Activated naive CD4-positive, alpha-beta T cell treated with anti-CD3 and anti-CD28 coated beads, Interleukin-2, amount 50 U/mL, for 24 hours (primary cell): ENCODE measurements around the gene ICAM4.
"Not testable (repeated sequence)": the region's sequence is repeated elsewhere in the genome, so short reads cannot be mapped to it uniquely, and the experiment has no call there.

Source experiments
- H3K27ac Mint-ChIP-seq: one replicate; pipeline ENCODE4 v1.8.0; 2021; ENCODE audit warnings: mild to moderate bottlenecking, mixed read lengths
- H3K27me3 Mint-ChIP-seq: one replicate; pipeline ENCODE4 v1.8.0; 2021; ENCODE audit warnings: mixed read lengths
- H3K36me3 Mint-ChIP-seq: one replicate; pipeline ENCODE4 v1.8.0; 2021; ENCODE audit warnings: mixed read lengths
- H3K4me1 Mint-ChIP-seq: one replicate; pipeline ENCODE4 v1.8.0; 2021; ENCODE audit warnings: mixed read lengths
- H3K4me3 Mint-ChIP-seq: one replicate; pipeline ENCODE4 v1.8.0; 2021; ENCODE audit warnings: mild to moderate bottlenecking, mixed read lengths
- H3K9me3 Mint-ChIP-seq: one replicate; pipeline ENCODE4 v1.8.0; 2021; ENCODE audit warnings: mixed read lengths

The ICAM4 gene

GRCh38 chr19:10335352-10335985 lies 48.7 kb downstream of the ICAM4 start:
- Mint-ChIP-seq H3K27me3 (no peaks in the 10 kb centered on the region), H3K27ac (no peak overlapping the region), H3K4me3 (no peak overlapping the region), H3K36me3 (peaks cover 5% of the 10 kb centered on the region), H3K4me1 (peaks cover 35% of the 10 kb centered on the region), H3K9me3 (no peaks in the 10 kb centered on the region)

GRCh38 chr19:10336725-10337124 lies 50.0 kb downstream of the ICAM4 start:
- H3K4me1 Mint-ChIP-seq = peaks cover 39% of the 10 kb centered on the region
- H3K9me3 Mint-ChIP-seq, H3K27ac Mint-ChIP-seq, H3K27me3 Mint-ChIP-seq, H3K36me3 Mint-ChIP-seq, H3K4me3 Mint-ChIP-seq: not testable (repeated sequence)
